Spinal cord (tissue), 10 donors: ENCODE measurements around the gene ADAM23. TPM values are rescaled to one million over a fixed set of nuclear protein-coding genes. Genes with fewer than 3 reads are reported as not detected.
A peak's percentile ranks its signal among the peaks of the same experiment; 100 is the strongest.

Source experiments
- DNase-seq, 6 donors: peaks; one replicate each; pipeline versions ENCODE4 v3.0.0 to v3.0.0-alpha.2; 2013 to 2015; ENCODE audit warnings: low spot score in 6 of 6, low read depth in 4 of 6
- H3K27ac ChIP-seq: one replicate; pipeline ENCODE4 v1.5.1; 2013; ENCODE audit warnings: low read depth, low read length, control low read depth
- H3K27me3 ChIP-seq: one replicate; pipeline ENCODE4 v1.6.1; 2013; ENCODE audit warnings: low read length; ENCODE audit not compliant: control insufficient read depth, insufficient read depth
- H3K36me3 ChIP-seq: one replicate; pipeline ENCODE4 v1.6.1; 2013; ENCODE audit warnings: low read length; ENCODE audit not compliant: control insufficient read depth, insufficient read depth
- H3K4me1 ChIP-seq: one replicate; pipeline ENCODE4 v1.6.1; 2013; ENCODE audit warnings: low read length; ENCODE audit not compliant: control insufficient read depth, insufficient read depth
- H3K4me3 ChIP-seq: one replicate; pipeline ENCODE4 v1.5.1; 2013; ENCODE audit warnings: low read depth, low read length, control low read depth
- H3K9me3 ChIP-seq: one replicate; pipeline ENCODE4 v1.6.1; 2013; ENCODE audit warnings: low read length; ENCODE audit not compliant: control insufficient read depth, insufficient read depth
- WGBS: methylation state at CpG from one replicate; pipeline ENCODE4 v1.1.5; 2013; ENCODE audit warnings: missing lambda C conversion rate; ENCODE audit not compliant: insufficient coverage; 5-methylcytosine and 5-hydroxymethylcytosine counted together
- polyA plus RNA-seq, 2 donors: library from polyadenylated mRNA; unstranded; fragments of 120-200 nt; gene quantifications; one replicate each; pipeline ENCODE4 v1.2.1, GENCODE V29; 2013; ENCODE audit not compliant: insufficient read length in 2 of 2
- total RNA-seq, 2 donors: library from RNA; depleted of rRNA in 1 of 2; stranded (reverse); fragments of 120-200 nt in 1 of 2; fragments of >200 nt in 1 of 2; gene quantifications; one replicate each; pipeline versions ENCODE4 v1.2.3 to v1.2.4, GENCODE V29; 2013 to 2014
- donor health status: healthy.

The ADAM23 gene
- total and polyA plus RNA-seq, 4 donors: 15.7 to 54.3 (median 51.3) TPM

- Histone ChIP-seq H3K4me1 (no peaks in the 10 kb centered on the region), H3K9me3 (no peaks in the 10 kb centered on the region), H3K27me3 (no peaks in the 10 kb centered on the region), H3K36me3 (no peaks in the 10 kb centered on the region), H3K27ac (no peak overlapping the region), H3K4me3 (no peak overlapping the region)
- no peak for DNase-seq
- WGBS: 86% methylated on average over 2 of the region's 5 CpGs
Measured at GRCh38 chr2:206463685-206464084, 20.4 kb downstream of the ADAM23 start.

DNA sequence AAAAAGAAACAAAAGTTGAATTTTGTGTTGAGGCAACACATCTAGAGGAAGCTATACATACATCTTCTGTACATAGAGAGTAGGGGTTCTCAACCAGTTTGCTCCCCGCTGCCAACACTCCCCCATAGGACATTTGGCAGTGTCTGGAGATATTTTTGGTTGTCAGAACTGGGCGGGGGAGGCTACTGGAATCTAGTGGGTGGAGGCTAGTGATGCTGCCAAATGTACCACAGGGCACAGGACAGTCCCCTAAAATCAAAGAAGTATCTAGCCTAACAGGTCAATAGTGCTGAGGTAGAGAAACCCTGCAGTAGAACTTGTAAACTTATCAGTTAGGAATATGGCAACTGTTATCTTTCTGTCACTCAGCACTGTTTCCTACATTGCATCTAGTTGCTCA lies 21.3 kb downstream of the ADAM23 start:
- no peak overlapping the region for H3K27ac ChIP-seq
- DNase-seq: no peak
- H3K4me1 ChIP-seq: no peaks in the 10 kb centered on the region
- no peaks in the 10 kb centered on the region for H3K9me3 ChIP-seq
- no peaks in the 10 kb centered on the region for H3K36me3 ChIP-seq
- WGBS: no CpG with 5 or more reads among the region's 2 CpGs
- H3K27me3 ChIP-seq: no peaks in the 10 kb centered on the region
- no peak overlapping the region for H3K4me3 ChIP-seq

GRCh38 chr2:206471524-206472062 lies 28.3 kb downstream of the ADAM23 start:
- no peaks in the 10 kb centered on the region for H3K4me1 ChIP-seq
- no peak for DNase-seq
- no peaks in the 10 kb centered on the region for H3K36me3 ChIP-seq
- WGBS: no CpG with 5 or more reads among the region's 2 CpGs
- no peaks in the 10 kb centered on the region for H3K27me3 ChIP-seq
- no peaks in the 10 kb centered on the region for H3K9me3 ChIP-seq
- no peak overlapping the region for H3K27ac ChIP-seq
- H3K4me3 ChIP-seq: no peak overlapping the region

DNA sequence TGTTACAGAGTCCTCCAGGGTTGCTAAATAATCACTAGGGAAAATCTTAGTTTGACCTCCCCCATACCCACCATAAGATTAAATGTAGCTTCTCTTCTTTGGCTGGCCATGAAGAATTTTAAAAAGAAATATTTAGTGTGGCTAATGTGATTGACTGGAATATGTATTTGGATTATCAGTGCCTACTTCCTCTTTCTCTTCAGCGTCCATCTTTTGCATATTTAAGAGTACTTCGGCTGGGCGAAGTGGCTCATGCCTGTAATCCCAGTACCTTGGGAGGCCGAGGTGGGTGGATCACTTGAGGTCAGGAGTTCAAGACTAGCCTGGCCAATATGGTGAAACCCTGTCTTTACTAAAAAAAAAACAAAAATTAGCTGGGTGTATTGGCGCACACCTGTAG lies 28.8 kb downstream of the ADAM23 start:
- WGBS: 100% methylated on average over 1 of the region's 5 CpGs
- Histone ChIP-seq H3K4me1 (no peaks in the 10 kb centered on the region), H3K27ac (no peak overlapping the region), H3K4me3 (no peak overlapping the region), H3K36me3 (no peaks in the 10 kb centered on the region), H3K9me3 (no peaks in the 10 kb centered on the region), H3K27me3 (no peaks in the 10 kb centered on the region)
- DNase-seq: no peak

DNA sequence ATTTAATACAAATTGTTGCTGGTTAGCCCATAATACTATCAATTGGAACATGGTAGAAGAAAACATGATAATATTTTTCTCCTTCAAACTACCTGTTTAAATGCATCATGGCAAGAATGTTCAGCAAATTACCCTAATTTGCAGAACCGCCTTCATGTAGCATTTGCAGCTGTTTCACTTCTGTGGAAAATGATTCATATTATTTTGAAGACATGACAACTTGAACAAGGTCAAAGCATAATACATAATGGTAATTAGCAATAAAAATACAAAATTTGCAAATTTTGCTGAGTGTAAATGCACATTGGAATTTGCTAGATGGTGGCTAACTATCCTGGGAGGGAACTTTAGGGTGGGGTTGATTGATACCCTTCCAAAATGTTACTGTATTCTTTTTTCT lies 30.8 kb downstream of the ADAM23 start:
- DNase-seq: no peak
- Histone ChIP-seq H3K27ac (no peak overlapping the region), H3K4me1 (no peaks in the 10 kb centered on the region), H3K9me3 (no peaks in the 10 kb centered on the region), H3K36me3 (no peaks in the 10 kb centered on the region), H3K27me3 (no peaks in the 10 kb centered on the region), H3K4me3 (no peak overlapping the region)
- no CpG with 5 or more reads among the region's 1 CpG for WGBS

DNA sequence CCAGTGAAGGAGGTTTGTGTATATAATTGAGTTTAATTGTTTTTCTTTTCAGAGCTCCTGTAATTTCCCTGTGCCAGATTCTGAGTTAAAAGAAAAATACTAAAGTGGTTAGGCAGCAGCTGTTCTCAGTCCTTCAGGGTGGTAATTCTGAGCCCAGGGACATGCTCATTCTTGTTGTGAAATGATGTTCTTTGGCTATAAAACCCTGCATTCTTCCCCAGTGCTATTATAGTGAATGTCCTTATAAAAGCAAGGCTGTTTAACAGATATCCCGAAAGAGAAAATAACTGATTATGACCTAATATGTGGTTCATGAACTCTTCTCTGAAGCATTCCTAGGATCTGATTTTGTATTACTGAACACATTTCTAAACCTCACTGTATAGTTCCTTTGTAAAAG lies 34.0 kb downstream of the ADAM23 start:
- DNase-seq: peak in 4 of 6 donors; percentile 6 to 85 (median 8)
- Histone ChIP-seq H3K4me3 (no peak overlapping the region), H3K27me3 (no peaks in the 10 kb centered on the region), H3K9me3 (no peaks in the 10 kb centered on the region), H3K4me1 (no peaks in the 10 kb centered on the region), H3K27ac (no peak overlapping the region), H3K36me3 (no peaks in the 10 kb centered on the region)
- WGBS: no CpG with 5 or more reads among the region's 1 CpG

DNA sequence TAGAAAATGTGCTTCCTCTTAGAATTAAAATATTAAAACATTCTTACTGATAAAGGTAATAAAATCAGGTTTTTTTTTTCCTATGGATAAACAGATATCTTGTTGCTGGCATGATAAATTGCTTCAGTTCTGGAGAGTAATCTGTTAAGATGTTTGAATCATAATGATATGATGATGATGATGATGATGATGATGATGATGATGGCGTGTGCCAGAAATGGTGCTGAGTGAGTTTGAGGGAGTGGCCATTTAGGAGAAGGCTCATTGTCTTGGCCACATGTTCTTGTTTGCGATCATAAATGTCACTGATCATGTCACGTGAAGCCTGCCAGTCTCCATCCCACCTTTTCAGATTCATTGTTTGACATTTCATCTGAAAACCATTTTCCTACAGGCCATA lies 35.0 kb downstream of the ADAM23 start:
- H3K27me3 ChIP-seq: no peaks in the 10 kb centered on the region
- no peak overlapping the region for H3K4me3 ChIP-seq
- H3K9me3 ChIP-seq: no peaks in the 10 kb centered on the region
- 79% methylated on average over 3 of the region's 3 CpGs for WGBS
- H3K27ac ChIP-seq: no peak overlapping the region
- H3K36me3 ChIP-seq: no peaks in the 10 kb centered on the region
- no peaks in the 10 kb centered on the region for H3K4me1 ChIP-seq
- DNase-seq: no peak

- no peak overlapping the region for H3K4me3 ChIP-seq
- no peaks in the 10 kb centered on the region for H3K27me3 ChIP-seq
- H3K36me3 ChIP-seq: no peaks in the 10 kb centered on the region
- H3K27ac ChIP-seq: no peak overlapping the region
- no peak for DNase-seq
- no peaks in the 10 kb centered on the region for H3K9me3 ChIP-seq
- whole genome bisulfite sequencing: 75% methylated on average over 1 of the region's 2 CpGs
- no peaks in the 10 kb centered on the region for H3K4me1 ChIP-seq
Measured at GRCh38 chr2:206480161-206480560, 36.8 kb downstream of the ADAM23 start.

DNA sequence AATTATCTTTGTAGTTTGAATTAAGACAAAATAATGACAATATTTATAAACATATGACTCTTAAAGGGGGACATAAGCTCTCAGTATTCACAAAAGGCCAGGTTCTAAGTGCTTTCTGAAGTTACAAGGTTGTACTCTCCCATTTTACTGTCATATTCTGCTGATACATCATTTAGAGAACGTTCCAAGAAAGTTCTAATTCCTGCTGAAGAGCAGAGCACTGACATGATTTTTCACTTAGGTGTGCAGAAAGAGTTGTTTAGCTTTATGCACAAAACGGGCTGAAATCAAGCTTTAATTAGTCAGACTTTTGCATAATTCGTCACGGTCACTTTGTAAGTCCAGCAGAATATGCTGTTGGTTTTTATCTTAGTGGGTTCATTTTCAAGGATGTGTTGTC lies 37.3 kb downstream of the ADAM23 start:
- WGBS: 100% methylated on average over 1 of the region's 4 CpGs
- Histone ChIP-seq H3K9me3 (no peaks in the 10 kb centered on the region), H3K36me3 (no peaks in the 10 kb centered on the region), H3K27me3 (no peaks in the 10 kb centered on the region), H3K4me3 (no peak overlapping the region), H3K27ac (no peak overlapping the region), H3K4me1 (no peaks in the 10 kb centered on the region)
- no peak for DNase-seq

DNA sequence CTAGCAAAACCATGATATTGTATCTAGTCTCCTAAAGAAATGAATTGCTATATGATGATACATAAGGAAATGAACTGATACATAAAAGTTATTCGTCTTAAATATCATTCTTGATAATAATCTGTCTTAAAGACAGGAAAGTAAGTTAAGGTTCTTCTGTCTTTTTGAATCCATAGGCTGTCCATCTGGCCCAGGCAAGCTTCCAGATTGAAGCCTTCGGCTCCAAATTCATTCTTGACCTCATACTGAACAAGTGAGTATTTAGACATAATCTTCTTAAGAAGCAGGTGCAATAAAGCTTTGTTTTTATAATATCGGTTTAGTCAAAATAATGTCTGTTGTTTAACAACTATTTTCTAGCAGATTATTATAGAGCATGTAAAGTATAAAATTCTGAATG lies 37.7 kb downstream of the ADAM23 start:
- no CpG with 5 or more reads among the region's 3 CpGs for WGBS
- H3K9me3 ChIP-seq: no peaks in the 10 kb centered on the region
- DNase-seq: no peak
- no peak overlapping the region for H3K4me3 ChIP-seq
- H3K27ac ChIP-seq: no peak overlapping the region
- no peaks in the 10 kb centered on the region for H3K36me3 ChIP-seq
- H3K4me1 ChIP-seq: no peaks in the 10 kb centered on the region
- no peaks in the 10 kb centered on the region for H3K27me3 ChIP-seq
